Measurements from ENCODE around the gene STX1B. TPM values are rescaled to one million over a fixed set of nuclear protein-coding genes. Genes with fewer than 3 reads are reported as not detected.
A peak's percentile ranks its signal among the peaks of the same experiment; 100 is the strongest.

The STX1B gene
- total and polyA plus RNA-seq, 2 of the 8 experiments (the other 6 are each of a cell fraction or from before 2014, with no cell fraction given) = 8.9 to 20.2 TPM

DNA sequence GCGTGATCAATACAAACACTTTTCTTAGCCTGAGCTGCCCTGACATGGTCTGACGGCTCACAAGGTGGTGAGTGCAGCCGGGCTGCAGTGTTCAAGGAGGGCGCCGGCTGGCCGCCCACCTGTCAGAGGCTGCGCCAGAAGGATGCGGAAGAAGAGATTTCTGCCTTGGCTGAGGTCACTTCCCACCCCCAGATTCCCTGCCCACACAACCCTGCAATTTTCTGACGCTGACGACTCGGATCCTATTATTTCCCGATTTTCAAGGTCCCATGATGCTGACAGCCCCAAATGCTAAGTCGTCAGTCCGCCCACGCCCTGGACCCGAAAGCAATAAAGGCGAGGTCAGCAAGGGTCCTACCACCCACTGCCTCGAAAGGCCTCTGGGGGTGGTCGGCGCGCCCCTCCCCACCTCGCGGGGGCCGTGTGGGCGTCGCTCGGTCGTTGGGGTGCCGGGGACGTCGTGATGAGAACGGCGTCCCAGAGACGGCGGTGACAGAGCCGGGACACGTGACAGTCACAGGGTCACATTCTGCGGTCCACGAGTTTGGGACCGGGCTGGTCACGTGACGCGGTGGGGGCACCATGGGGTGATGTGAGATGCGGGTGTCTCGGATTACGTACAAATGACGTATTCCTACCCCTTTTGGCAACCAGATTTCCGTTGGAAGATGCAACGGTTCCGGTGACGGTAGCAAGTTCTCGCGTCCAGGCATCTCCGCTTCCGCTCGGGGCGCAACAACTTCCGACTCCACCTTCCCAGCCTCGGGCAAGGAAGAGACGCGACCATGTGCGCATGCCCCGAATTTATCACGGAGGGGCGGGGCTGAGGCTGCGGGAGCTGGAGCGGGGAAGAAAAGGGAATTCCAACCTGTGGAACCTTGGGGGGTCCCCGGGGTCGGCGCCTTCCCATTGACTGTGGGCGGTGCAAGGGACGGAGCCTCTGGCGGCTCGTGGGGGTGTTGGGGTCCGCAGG lies 22.6 kb upstream of the STX1B start, which contains the start of gene STX4 (continued):
- peak; percentile 14; the same call in 1 of the 2 replicates for TF ChIP-seq PHF8 (conservative IDR thresholded peaks at IDR 0.05; ENCODE audit: low read depth, low read length)
- TF ChIP-seq ATF2 (IDR thresholded peaks at IDR 0.05; ENCODE audit: low read length) = peak; percentile 89; the same call in 1 of the 2 replicates
- TF ChIP-seq, protein P1, sequence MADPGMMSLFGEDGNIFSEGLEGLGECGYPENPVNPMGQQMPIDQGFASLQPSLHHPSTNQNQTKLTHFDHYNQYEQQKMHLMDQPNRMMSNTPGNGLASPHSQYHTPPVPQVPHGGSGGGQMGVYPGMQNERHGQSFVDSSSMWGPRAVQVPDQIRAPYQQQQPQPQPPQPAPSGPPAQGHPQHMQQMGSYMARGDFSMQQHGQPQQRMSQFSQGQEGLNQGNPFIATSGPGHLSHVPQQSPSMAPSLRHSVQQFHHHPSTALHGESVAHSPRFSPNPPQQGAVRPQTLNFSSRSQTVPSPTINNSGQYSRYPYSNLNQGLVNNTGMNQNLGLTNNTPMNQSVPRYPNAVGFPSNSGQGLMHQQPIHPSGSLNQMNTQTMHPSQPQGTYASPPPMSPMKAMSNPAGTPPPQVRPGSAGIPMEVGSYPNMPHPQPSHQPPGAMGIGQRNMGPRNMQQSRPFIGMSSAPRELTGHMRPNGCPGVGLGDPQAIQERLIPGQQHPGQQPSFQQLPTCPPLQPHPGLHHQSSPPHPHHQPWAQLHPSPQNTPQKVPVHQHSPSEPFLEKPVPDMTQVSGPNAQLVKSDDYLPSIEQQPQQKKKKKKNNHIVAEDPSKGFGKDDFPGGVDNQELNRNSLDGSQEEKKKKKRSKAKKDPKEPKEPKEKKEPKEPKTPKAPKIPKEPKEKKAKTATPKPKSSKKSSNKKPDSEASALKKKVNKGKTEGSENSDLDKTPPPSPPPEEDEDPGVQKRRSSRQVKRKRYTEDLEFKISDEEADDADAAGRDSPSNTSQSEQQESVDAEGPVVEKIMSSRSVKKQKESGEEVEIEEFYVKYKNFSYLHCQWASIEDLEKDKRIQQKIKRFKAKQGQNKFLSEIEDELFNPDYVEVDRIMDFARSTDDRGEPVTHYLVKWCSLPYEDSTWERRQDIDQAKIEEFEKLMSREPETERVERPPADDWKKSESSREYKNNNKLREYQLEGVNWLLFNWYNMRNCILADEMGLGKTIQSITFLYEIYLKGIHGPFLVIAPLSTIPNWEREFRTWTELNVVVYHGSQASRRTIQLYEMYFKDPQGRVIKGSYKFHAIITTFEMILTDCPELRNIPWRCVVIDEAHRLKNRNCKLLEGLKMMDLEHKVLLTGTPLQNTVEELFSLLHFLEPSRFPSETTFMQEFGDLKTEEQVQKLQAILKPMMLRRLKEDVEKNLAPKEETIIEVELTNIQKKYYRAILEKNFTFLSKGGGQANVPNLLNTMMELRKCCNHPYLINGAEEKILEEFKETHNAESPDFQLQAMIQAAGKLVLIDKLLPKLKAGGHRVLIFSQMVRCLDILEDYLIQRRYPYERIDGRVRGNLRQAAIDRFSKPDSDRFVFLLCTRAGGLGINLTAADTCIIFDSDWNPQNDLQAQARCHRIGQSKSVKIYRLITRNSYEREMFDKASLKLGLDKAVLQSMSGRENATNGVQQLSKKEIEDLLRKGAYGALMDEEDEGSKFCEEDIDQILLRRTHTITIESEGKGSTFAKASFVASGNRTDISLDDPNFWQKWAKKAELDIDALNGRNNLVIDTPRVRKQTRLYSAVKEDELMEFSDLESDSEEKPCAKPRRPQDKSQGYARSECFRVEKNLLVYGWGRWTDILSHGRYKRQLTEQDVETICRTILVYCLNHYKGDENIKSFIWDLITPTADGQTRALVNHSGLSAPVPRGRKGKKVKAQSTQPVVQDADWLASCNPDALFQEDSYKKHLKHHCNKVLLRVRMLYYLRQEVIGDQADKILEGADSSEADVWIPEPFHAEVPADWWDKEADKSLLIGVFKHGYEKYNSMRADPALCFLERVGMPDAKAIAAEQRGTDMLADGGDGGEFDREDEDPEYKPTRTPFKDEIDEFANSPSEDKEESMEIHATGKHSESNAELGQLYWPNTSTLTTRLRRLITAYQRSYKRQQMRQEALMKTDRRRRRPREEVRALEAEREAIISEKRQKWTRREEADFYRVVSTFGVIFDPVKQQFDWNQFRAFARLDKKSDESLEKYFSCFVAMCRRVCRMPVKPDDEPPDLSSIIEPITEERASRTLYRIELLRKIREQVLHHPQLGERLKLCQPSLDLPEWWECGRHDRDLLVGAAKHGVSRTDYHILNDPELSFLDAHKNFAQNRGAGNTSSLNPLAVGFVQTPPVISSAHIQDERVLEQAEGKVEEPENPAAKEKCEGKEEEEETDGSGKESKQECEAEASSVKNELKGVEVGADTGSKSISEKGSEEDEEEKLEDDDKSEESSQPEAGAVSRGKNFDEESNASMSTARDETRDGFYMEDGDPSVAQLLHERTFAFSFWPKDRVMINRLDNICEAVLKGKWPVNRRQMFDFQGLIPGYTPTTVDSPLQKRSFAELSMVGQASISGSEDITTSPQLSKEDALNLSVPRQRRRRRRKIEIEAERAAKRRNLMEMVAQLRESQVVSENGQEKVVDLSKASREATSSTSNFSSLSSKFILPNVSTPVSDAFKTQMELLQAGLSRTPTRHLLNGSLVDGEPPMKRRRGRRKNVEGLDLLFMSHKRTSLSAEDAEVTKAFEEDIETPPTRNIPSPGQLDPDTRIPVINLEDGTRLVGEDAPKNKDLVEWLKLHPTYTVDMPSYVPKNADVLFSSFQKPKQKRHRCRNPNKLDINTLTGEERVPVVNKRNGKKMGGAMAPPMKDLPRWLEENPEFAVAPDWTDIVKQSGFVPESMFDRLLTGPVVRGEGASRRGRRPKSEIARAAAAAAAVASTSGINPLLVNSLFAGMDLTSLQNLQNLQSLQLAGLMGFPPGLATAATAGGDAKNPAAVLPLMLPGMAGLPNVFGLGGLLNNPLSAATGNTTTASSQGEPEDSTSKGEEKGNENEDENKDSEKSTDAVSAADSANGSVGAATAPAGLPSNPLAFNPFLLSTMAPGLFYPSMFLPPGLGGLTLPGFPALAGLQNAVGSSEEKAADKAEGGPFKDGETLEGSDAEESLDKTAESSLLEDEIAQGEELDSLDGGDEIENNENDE (IDR thresholded peaks at IDR 0.05; ENCODE audit: insufficient replicate concordance, low read length) = peak; percentile 32
- no peak for TF ChIP-seq TBP (IDR thresholded peaks at IDR 0.05; ENCODE audit: low read depth, low read length)
- TF ChIP-seq ZNF274 (IDR thresholded peaks at IDR 0.05; ENCODE audit: borderline replicate concordance, extremely low read depth, low read length) = no peak
- TF ChIP-seq SIX5 (IDR thresholded peaks at IDR 0.05; ENCODE audit: low read depth, low read length) = peak; percentile 28
